PFSK-1 (cell line): ENCODE data around the gene CDHR2.
A peak's percentile ranks its signal among the peaks of the same experiment; 100 is the strongest.

ENCODE experiments used
- FOXP2 ChIP-seq: optimal IDR thresholded peaks from 2 replicates; pipeline ENCODE3; 2011; ENCODE audit warnings: borderline replicate concordance, control low read depth, inconsistent platforms; ENCODE audit not compliant: insufficient read depth; ENCODE audit errors: extremely low read length, extremely low read depth
- POLR2AphosphoS5 ChIP-seq: IDR thresholded peaks from 2 replicates; pipeline ENCODE4 v1.6.1; 2012; ENCODE audit warnings: low read depth, mild to moderate bottlenecking, control low read depth, low read length, moderate library complexity
- SIN3A ChIP-seq: IDR thresholded peaks from 2 replicates; pipeline ENCODE4 v1.6.1; 2012; ENCODE audit warnings: mild to moderate bottlenecking, low read length, moderate library complexity, borderline replicate concordance; ENCODE audit not compliant: insufficient read depth
- TAF1 ChIP-seq: IDR thresholded peaks from 2 replicates; pipeline ENCODE4 v1.6.1; 2012; ENCODE audit warnings: low read length, control low read depth, borderline replicate concordance; ENCODE audit not compliant: insufficient read depth

DNA sequence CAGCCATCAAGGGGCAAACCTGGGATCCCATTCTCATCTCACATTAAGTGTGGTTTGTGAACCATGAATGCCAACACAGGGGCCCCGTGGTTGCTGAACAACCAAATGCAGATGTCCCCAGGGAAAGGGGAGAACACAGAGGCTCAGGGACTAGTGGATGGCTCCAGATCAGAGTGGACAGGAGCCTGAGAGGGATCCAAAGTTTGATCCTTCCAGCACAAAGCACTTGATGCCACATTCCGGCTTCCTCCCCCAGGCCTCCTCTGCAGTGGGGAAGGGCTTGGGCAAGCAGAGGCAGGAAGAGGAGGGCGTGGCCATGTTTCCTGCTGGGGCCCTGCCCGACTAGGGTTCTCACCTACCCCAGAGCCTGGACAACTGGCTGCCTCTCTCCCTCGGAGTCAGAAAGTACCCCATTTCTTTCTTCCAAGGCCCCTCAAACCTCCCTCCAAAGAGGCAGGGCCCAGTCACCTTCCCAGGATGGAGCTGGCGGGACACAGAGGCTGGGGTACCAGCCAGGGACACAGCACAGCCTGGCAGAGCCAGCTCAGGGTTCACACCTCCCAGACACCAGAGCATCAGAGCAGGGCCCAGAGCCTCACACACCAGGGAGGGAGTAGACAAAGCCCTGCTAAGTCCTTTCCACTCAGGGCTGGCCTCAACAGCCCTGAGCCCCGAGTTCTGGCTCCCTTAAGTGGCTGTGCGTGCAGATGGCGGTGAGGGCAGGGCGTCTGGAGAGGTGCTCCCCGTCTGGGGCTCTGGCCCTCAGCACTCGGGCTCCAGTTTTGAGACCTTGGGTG is 7.6 kb upstream of the CDHR2 start:
- no peak for TF ChIP-seq TAF1
- TF ChIP-seq SIN3A: no peak
- TF ChIP-seq POLR2AphosphoS5: peak; percentile 71; the same call in 1 of the 2 replicates
- TF ChIP-seq FOXP2: no peak
